OCI-LY1 (cell line): ENCODE results near the gene RABGAP1L.

Experiments used
- CTCF ChIP-seq: fragments of 200-600 bp; sonication (generic), shearing (Covaris generic); IDR thresholded peaks from 2 replicates; pipeline ENCODE4 v1.5.1; 2017; ENCODE audit warnings: mild to moderate bottlenecking, antibody characterized with exemption, low read length, moderate library complexity, mixed read lengths
- EZH2 ChIP-seq: fragments of 200-600 bp; sonication (generic), shearing (Covaris generic); IDR thresholded peaks from 2 replicates; pipeline ENCODE4 v1.8.0; 2017; ENCODE audit warnings: borderline replicate concordance, mixed run types, mild to moderate bottlenecking, antibody characterized with exemption, low read length, moderate library complexity, mixed read lengths

GRCh38 chr1:174984952-174985351, 825.6 kb downstream of the RABGAP1L start:
- no peak for TF ChIP-seq EZH2
- no peak for TF ChIP-seq CTCF
